HepG2 (cell line): Measurements from ENCODE around the gene TM2D1. TPM values are rescaled to one million over a fixed set of nuclear protein-coding genes. Genes with fewer than 3 reads are reported as not detected.

Experiments used
- ATAC-seq: fragments of 200-7000 bp; cut with Tn5 transposase; 3 replicates; pipeline ENCODE4 v1.9.1; 2020; ENCODE audit warnings: mild to moderate bottlenecking, moderate library complexity
- BruUV-seq: library from RNA; stranded (reverse); fragments of 400-500 nt; replicated peaks from 2 replicates; lab custom pipeline; 2021; lab: Mats Ljungman, UMichigan
- CTCF ChIA-PET: fragments of 300-600 bp; formaldehyde crosslinking; extraction: SDS; loops from one replicate; lab custom pipeline; 2021; ENCODE audit warnings: low total read pairs, inconsistent platforms, low intra/inter-chr PET ratio; lab: Yijun Ruan, JAX
- POLR2A ChIA-PET: fragments of 350-600 bp; sonication (Branson Sonifier 250); formaldehyde crosslinking; loops from one replicate; lab custom pipeline; 2020; ENCODE audit warnings: antibody characterized with exemption, inconsistent platforms; lab: Yijun Ruan, JAX
- DNase-seq: peaks from one replicate; pipeline ENCODE4 v3.0.0-alpha.2; 2015; ENCODE audit warnings: low spot score
- FAIRE-seq: peaks from 3 replicates; lab custom pipeline; 2011; peaks lifted over from hg19 to GRCh38; lab: Jason Lieb, UNC
- H2AFZ ChIP-seq: one replicate; pipeline ENCODE4 v1.6.1; 2011; ENCODE audit warnings: low read length, inconsistent platforms
- H3K27ac ChIP-seq: fragments of 300-600 bp; 3 replicates; pipeline ENCODE4 v1.8.0; 2011; ENCODE audit warnings: mixed run types, mild to moderate bottlenecking, mixed read lengths, low read length, inconsistent platforms; ENCODE audit not compliant: insufficient read depth; ENCODE audit errors: extremely low read length
- H3K27me3 ChIP-seq, 2 experiments: fragments of 200-600 bp in 1 of 2; 2 replicates in 1 of 2; 3 replicates in 1 of 2; pipeline versions ENCODE4 v1.6.0 to v1.8.0; 2011; ENCODE audit warnings: low read length in 2 of 2, mild to moderate bottlenecking in 2 of 2, moderate library complexity in 2 of 2, inconsistent platforms in 1 of 2; ENCODE audit not compliant: insufficient read depth in 2 of 2, control insufficient read depth in 1 of 2
- H3K36me3 ChIP-seq, 2 experiments: fragments of 200-600 bp in 1 of 2; replicated peaks in 1 of 2; 2 replicates in 1 of 2; 3 replicates in 1 of 2; pipeline versions ENCODE4 v1.5.1 to v1.8.0; 2011; ENCODE audit warnings: low read length in 2 of 2, inconsistent platforms in 1 of 2; ENCODE audit not compliant: insufficient read depth in 2 of 2, control insufficient read depth in 1 of 2
- H3K4me1 ChIP-seq: 2 replicates; pipeline ENCODE4 v1.5.1; 2012; ENCODE audit warnings: low read length, inconsistent platforms; ENCODE audit not compliant: insufficient read depth
- H3K4me2 ChIP-seq: 2 replicates; pipeline ENCODE4 v1.6.0; 2011; ENCODE audit warnings: low read depth, low read length, inconsistent platforms
- H3K4me3 ChIP-seq, 3 experiments: fragments of 200-600 bp in 1 of 3; sonication (generic), shearing (Covaris generic) in 1 of 3; replicated peaks in 1 of 3; 2 replicates each; pipeline ENCODE4 v1.5.1; 2011 to 2016; ENCODE audit warnings: low read length in 3 of 3, inconsistent platforms in 2 of 3, low read depth in 2 of 3, mild to moderate bottlenecking in 2 of 3, control low read depth in 1 of 3, mixed read lengths in 1 of 3; ENCODE audit not compliant: insufficient read depth in 1 of 3
- H3K79me2 ChIP-seq: one replicate; pipeline ENCODE4 v1.6.1; 2011; ENCODE audit warnings: low read length, inconsistent platforms; ENCODE audit not compliant: insufficient read depth
- H3K9ac ChIP-seq: 2 replicates; pipeline ENCODE4 v1.6.0; 2011; ENCODE audit warnings: mild to moderate bottlenecking, low read depth, low read length, inconsistent platforms; ENCODE audit not compliant: insufficient read depth
- H3K9me3 ChIP-seq: 2 replicates; pipeline ENCODE4 v1.5.1; 2012; ENCODE audit warnings: mild to moderate bottlenecking, low read length
- H4K20me1 ChIP-seq: 2 replicates; pipeline ENCODE4 v1.6.0; 2011; ENCODE audit warnings: inconsistent platforms, mild to moderate bottlenecking, low read length, moderate library complexity; ENCODE audit not compliant: insufficient read depth
- ARNTL ChIP-seq: sonication (generic); formaldehyde crosslinking; IDR thresholded peaks from 2 replicates; pipeline ENCODE4 v1.4.0; 2020; ENCODE audit warnings: mild to moderate bottlenecking, missing genetic modification reagents
- CHD4 ChIP-seq: fragments of 200-600 bp; sonication (generic); IDR thresholded peaks from 2 replicates; pipeline ENCODE4 v1.7.0; 2017; ENCODE audit warnings: mild to moderate bottlenecking, low read length, borderline replicate concordance
- DNMT3B ChIP-seq: conservative IDR thresholded peaks from 2 replicates; pipeline ENCODE4 v1.6.1; 2016; ENCODE audit warnings: missing biosample characterization, control low read depth
- IRF2 ChIP-seq: IDR thresholded peaks from 2 replicates; pipeline ENCODE4 v1.6.1; 2018; ENCODE audit warnings: missing genetic modification reagents, missing compliant biosample characterization
- IRX3 ChIP-seq: sonication (generic); formaldehyde crosslinking; IDR thresholded peaks from 2 replicates; pipeline ENCODE4 v1.8.1; 2023; ENCODE audit warnings: mild to moderate bottlenecking, low read depth, missing genetic modification reagents, borderline replicate concordance
- PPARG ChIP-seq: conservative IDR thresholded peaks from 2 replicates; pipeline ENCODE4 v1.6.1; 2016; ENCODE audit warnings: missing biosample characterization, missing genetic modification reagents
- PRMT3 ChIP-seq: sonication (generic); formaldehyde crosslinking; IDR thresholded peaks from 2 replicates; pipeline ENCODE4 v1.8.1; 2022; ENCODE audit warnings: low read depth, mild to moderate bottlenecking, moderate library complexity, missing genetic modification reagents, borderline replicate concordance
- SKI ChIP-seq: fragments of 450-650 bp; IDR thresholded peaks from one replicate; pipeline ENCODE4 v1.6.1; 2018; ENCODE audit warnings: mild to moderate bottlenecking; ENCODE audit not compliant: partially characterized antibody
- SMAD9 ChIP-seq: sonication (generic); formaldehyde crosslinking; IDR thresholded peaks from 2 replicates; pipeline ENCODE4 v1.5.1; 2020; ENCODE audit warnings: mild to moderate bottlenecking, missing genetic modification reagents
- SMARCC2 ChIP-seq: fragments of 450-650 bp; IDR thresholded peaks from 2 replicates; pipeline ENCODE4 v1.6.1; 2017; ENCODE audit warnings: antibody characterized with exemption, mild to moderate bottlenecking
- TMF1 ChIP-seq: sonication (generic); formaldehyde crosslinking; IDR thresholded peaks from 2 replicates; pipeline ENCODE4 v1.8.1; 2022; ENCODE audit warnings: low read depth, missing genetic modification reagents
- ZC3H4 ChIP-seq: sonication (generic); formaldehyde crosslinking; IDR thresholded peaks from 2 replicates; pipeline ENCODE4 v1.4.0; 2020; ENCODE audit warnings: missing genetic modification reagents, borderline replicate concordance
- ZNF44 ChIP-seq: sonication (generic); formaldehyde crosslinking; IDR thresholded peaks from 2 replicates; pipeline ENCODE4 v1.5.1; 2020; ENCODE audit warnings: mild to moderate bottlenecking, missing genetic modification reagents
- ZNF557 ChIP-seq: sonication (generic); formaldehyde crosslinking; IDR thresholded peaks from 2 replicates; pipeline ENCODE4 v1.4.0; 2020; ENCODE audit warnings: missing genetic modification reagents
- WGBS: methylation state at CpG from one replicate; pipeline ENCODE4 v1.1.6; 2017; ENCODE audit warnings: low lambda C conversion rate; 5-methylcytosine and 5-hydroxymethylcytosine counted together
- in situ Hi-C: cut with HindIII; loops from 2 replicates; pipeline ENCODE4 v1.10.0; 2017; ENCODE audit warnings: low pct_unique_long_range_greater_than_20kb; ENCODE audit not compliant: extremely low pct_ligation_motif_present
- intact Hi-C: fragments of 100-400 bp; cut with micrococcal nuclease; formaldehyde crosslinking; loops from one replicate; pipeline ENCODE4 v1.10.0; 2022; ENCODE audit not compliant: unreplicated experiment
- polyA plus RNA-seq, 8 experiments: library from polyadenylated mRNA; depleted of rRNA in 3 of 8; stranded (reverse) in 7 of 8; unstranded in 1 of 8; fragments of >200 nt; fragmentation: Illumina TruSeq in 4 of 8; extraction: Trizol in 4 of 8; gene quantifications; 2 replicates each; pipeline versions ENCODE4 v1.2.1 to v1.2.3, GENCODE V29; 2011 to 2016; ENCODE audit warnings: low read depth in 4 of 8, missing spikeins in 1 of 8, mixed read lengths in 1 of 8; ENCODE audit not compliant: insufficient read depth in 1 of 8
- total RNA-seq, 5 experiments: library from RNA; depleted of rRNA; stranded (reverse); fragments of >200 nt; fragmentation: Illumina TruSeq; extraction: Trizol; gene quantifications; 2 replicates each; pipeline ENCODE4 v1.2.3, GENCODE V29; 2016; ENCODE audit warnings: low read depth in 1 of 5
- TF ChIP-seq, protein P1 (sequence below): sonication (generic); formaldehyde crosslinking; IDR thresholded peaks from 2 replicates; pipeline ENCODE4 v1.5.0; 2020; ENCODE audit warnings: mild to moderate bottlenecking, missing genetic modification reagents, borderline replicate concordance
- TF ChIP-seq, protein P2 (sequence below): sonication (generic); formaldehyde crosslinking; IDR thresholded peaks from 2 replicates; pipeline ENCODE4 v1.5.0; 2020; ENCODE audit warnings: missing genetic modification reagents

TM2D1 gene
- total and polyA plus RNA-seq, 2 of the 13 experiments (the other 11 are each of a cell fraction or from before 2014, with no cell fraction given): 26.6 to 49.0 TPM

DNA sequence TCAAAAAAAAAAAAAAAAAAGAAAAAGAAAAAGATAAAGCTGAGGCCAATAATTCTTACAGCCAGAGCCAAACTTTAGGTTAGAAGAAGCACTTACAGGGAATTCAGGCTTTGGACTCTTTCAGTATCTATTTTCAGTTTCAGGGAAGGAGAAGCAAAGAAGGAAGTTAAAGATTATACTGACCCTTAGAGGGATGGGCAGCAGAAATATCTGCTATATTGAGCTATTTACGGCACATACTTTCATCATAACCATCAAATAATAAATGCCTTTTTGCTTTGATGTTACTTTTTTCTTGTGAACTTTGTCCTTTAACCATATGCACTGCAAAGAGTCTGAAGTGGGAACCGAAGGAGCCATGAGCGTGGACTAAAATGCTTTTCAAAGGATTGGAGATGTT lies 42.0 kb downstream of the TM2D1 start:
- DNase-seq (no peak), FAIRE-seq (no peak), ATAC-seq (no peak)
- no TSS peak for BruUV-seq
- no peaks in the 10 kb centered on the region for H4K20me1 ChIP-seq
- no peak overlapping the region for H3K27ac ChIP-seq
- H3K4me2 ChIP-seq: no peak overlapping the region
- ChIA-PET CTCF (no interaction called here), POLR2A (no interaction called here)
- no peak overlapping the region for H3K9ac ChIP-seq
- in situ Hi-C loops (no loop called here), intact Hi-C loops (no loop called here)
- no peak overlapping the region for H2AFZ ChIP-seq
- H3K79me2 ChIP-seq: no peaks in the 10 kb centered on the region
- H3K36me3 ChIP-seq: peaks cover 6 to 26% of the 10 kb centered on the region in 2 experiments; a peak in 4 of 5 replicates
- WGBS: 74% methylated on average over 3 of the region's 3 CpGs
- H3K4me3 ChIP-seq: no peak overlapping the region
- no peaks in the 10 kb centered on the region for H3K4me1 ChIP-seq
- H3K27me3 ChIP-seq: no peaks in the 10 kb centered on the region
- no peaks in the 10 kb centered on the region for H3K9me3 ChIP-seq
- TF ChIP-seq, protein P1, sequence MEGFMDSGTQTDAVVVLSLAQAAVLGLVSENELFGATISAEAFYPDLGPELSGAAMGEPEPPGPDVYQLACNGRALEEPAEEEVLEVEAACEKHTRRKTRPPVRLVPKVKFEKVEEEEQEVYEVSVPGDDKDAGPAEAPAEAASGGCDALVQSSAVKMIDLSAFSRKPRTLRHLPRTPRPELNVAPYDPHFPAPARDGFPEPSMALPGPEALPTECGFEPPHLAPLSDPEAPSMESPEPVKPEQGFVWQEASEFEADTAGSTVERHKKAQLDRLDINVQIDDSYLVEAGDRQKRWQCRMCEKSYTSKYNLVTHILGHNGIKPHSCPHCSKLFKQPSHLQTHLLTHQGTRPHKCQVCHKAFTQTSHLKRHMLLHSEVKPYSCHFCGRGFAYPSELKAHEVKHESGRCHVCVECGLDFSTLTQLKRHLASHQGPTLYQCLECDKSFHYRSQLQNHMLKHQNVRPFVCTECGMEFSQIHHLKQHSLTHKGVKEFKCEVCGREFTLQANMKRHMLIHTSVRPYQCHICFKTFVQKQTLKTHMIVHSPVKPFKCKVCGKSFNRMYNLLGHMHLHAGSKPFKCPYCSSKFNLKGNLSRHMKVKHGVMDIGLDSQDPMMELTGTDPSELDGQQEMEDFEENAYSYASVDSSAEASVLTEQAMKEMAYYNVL: no peak
- TF ChIP-seq IRF2: no peak
- no peak for TF ChIP-seq PPARG (CRISPR knock-in tag)
- TF ChIP-seq ARNTL: no peak
- no peak for TF ChIP-seq DNMT3B (CRISPR knock-in tag)
- TF ChIP-seq IRX3 (CRISPR knock-in tag): no peak
- TF ChIP-seq SMARCC2: no peak
- no peak for TF ChIP-seq ZC3H4 (CRISPR knock-in tag)
- no peak for TF ChIP-seq PRMT3 (CRISPR knock-in tag)
- no peak for TF ChIP-seq ZNF44
- TF ChIP-seq CHD4: no peak
- no peak for TF ChIP-seq SMAD9 (CRISPR knock-in tag)
- TF ChIP-seq SKI: no peak
- TF ChIP-seq ZNF557 (CRISPR knock-in tag): no peak
- TF ChIP-seq, protein P2, sequence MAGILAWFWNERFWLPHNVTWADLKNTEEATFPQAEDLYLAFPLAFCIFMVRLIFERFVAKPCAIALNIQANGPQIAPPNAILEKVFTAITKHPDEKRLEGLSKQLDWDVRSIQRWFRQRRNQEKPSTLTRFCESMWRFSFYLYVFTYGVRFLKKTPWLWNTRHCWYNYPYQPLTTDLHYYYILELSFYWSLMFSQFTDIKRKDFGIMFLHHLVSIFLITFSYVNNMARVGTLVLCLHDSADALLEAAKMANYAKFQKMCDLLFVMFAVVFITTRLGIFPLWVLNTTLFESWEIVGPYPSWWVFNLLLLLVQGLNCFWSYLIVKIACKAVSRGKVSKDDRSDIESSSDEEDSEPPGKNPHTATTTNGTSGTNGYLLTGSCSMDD (CRISPR knock-in tag): no peak
- TF ChIP-seq TMF1: no peak
- TF ChIP-seq, all 625 proteins: peak for 0
